Smooth muscle cell (in vitro differentiated cells): ENCODE results near the gene NCOA3. TPM values are rescaled to one million over a fixed set of nuclear protein-coding genes. Genes with fewer than 3 reads are reported as not detected.

Source experiments
- DNase-seq: peaks from one replicate; lab custom pipeline; 2025; ENCODE audit not compliant: unreplicated experiment; lab: John Stamatoyannopoulos, UW
- H2AFZ ChIP-seq: fragments of 200-600 bp; sonication (generic); 2 replicates; pipeline ENCODE4 v1.6.0; 2016; ENCODE audit warnings: antibody characterized with exemption, low read depth, mild to moderate bottlenecking
- H3F3A ChIP-seq: fragments of 200-600 bp; sonication (generic); 2 replicates; pipeline ENCODE4 v1.6.0; 2017; ENCODE audit warnings: antibody characterized with exemption, low read depth
- H3K27ac ChIP-seq: fragments of 200-600 bp; sonication (generic); 2 replicates; pipeline ENCODE4 v1.5.1; 2016; ENCODE audit warnings: low read depth, mild to moderate bottlenecking
- H3K27me3 ChIP-seq: fragments of 200-600 bp; sonication (generic); 2 replicates; pipeline ENCODE4 v1.6.1; 2016; ENCODE audit warnings: low read depth, mild to moderate bottlenecking
- H3K36me3 ChIP-seq: fragments of 200-600 bp; sonication (generic); 2 replicates; pipeline ENCODE4 v1.5.1; 2016; ENCODE audit warnings: low read depth
- H3K4me1 ChIP-seq: fragments of 200-600 bp; sonication (generic); 2 replicates; pipeline ENCODE4 v1.5.1; 2016; ENCODE audit warnings: low read depth
- H3K4me2 ChIP-seq: fragments of 200-600 bp; sonication (generic); 2 replicates; pipeline ENCODE4 v1.6.0; 2016; ENCODE audit warnings: mild to moderate bottlenecking
- H3K4me3 ChIP-seq: fragments of 200-600 bp; sonication (generic); 2 replicates; pipeline ENCODE4 v1.5.1; 2016; ENCODE audit warnings: mild to moderate bottlenecking
- H3K79me2 ChIP-seq: fragments of 200-600 bp; sonication (generic); 2 replicates; pipeline ENCODE4 v1.6.0; 2016; ENCODE audit warnings: low read depth, mild to moderate bottlenecking
- H3K9ac ChIP-seq: fragments of 200-600 bp; sonication (generic); 2 replicates; pipeline ENCODE4 v1.6.0; 2016; ENCODE audit warnings: low read depth
- H3K9me3 ChIP-seq: fragments of 200-600 bp; sonication (generic); replicated peaks from 2 replicates; pipeline ENCODE4 v1.5.1; 2016; ENCODE audit warnings: low read depth
- H4K20me1 ChIP-seq: fragments of 200-600 bp; sonication (generic); 2 replicates; pipeline ENCODE4 v1.6.0; 2016; ENCODE audit warnings: low read depth
- WGBS: methylation state at CpG from one replicate; pipeline ENCODE4 v1.1.7; 2016; ENCODE audit warnings: low lambda C conversion rate; 5-methylcytosine and 5-hydroxymethylcytosine counted together
- polyA plus RNA-seq: library from polyadenylated mRNA; unstranded; fragments of >200 nt; fragmentation: Nextera tagmentation; extraction: Ambion mirVana; gene quantifications from 2 replicates; pipeline ENCODE4 v1.2.1, GENCODE V29; 2016
- small RNA-seq: library from RNA; depleted of rRNA; stranded (forward); fragments of <200 nt; gene quantifications from one replicate; pipeline ENCODE3, GENCODE V24; 2014
- total RNA-seq: library from RNA; depleted of rRNA; stranded (reverse); fragments of >200 nt; gene quantifications from 2 replicates; pipeline ENCODE4 v1.2.3, GENCODE V29; 2014
- TF ChIP-seq, protein P1 (sequence below): fragments of 200-600 bp; sonication (generic); IDR thresholded peaks from 2 replicates; pipeline ENCODE4 v1.5.1; 2017; ENCODE audit warnings: borderline replicate concordance, mild to moderate bottlenecking, antibody characterized with exemption; ENCODE audit not compliant: insufficient read depth, poor library complexity, severe bottlenecking

The NCOA3 gene
- total and polyA plus RNA-seq, 2 experiments from 2014 or later = 6.0 to 28.4 TPM

DNA sequence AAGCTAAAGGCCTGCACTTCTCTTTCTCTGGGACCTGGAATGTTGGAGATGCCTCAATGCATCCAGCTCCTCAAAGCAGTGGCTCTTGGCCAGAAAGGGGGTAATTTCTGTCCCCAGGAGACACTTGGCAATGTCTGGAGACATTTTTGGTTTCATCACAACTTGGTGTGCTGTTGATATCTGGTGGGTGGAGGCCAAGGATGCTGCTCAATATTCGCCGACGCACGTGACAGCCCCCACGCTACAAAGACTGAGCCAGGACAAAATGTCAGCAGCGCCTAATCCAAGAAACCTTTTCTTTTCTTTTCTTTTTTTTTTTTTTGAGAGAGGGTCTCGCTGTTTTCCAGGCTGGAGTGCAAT, 203.8 kb downstream of the NCOA3 start:
- H3K9me3 ChIP-seq = no peaks in the 10 kb centered on the region
- no peaks in the 10 kb centered on the region for H3K27me3 ChIP-seq
- no peaks in the 10 kb centered on the region for H3K4me1 ChIP-seq
- H4K20me1 ChIP-seq = peaks cover 4% of the 10 kb centered on the region
- H3K9ac ChIP-seq = no peak overlapping the region
- no peaks in the 10 kb centered on the region for H3K79me2 ChIP-seq
- H2AFZ ChIP-seq = no peak overlapping the region
- no peaks in the 10 kb centered on the region for H3K36me3 ChIP-seq
- no peaks in the 10 kb centered on the region for H3F3A ChIP-seq
- TF ChIP-seq, protein P1, sequence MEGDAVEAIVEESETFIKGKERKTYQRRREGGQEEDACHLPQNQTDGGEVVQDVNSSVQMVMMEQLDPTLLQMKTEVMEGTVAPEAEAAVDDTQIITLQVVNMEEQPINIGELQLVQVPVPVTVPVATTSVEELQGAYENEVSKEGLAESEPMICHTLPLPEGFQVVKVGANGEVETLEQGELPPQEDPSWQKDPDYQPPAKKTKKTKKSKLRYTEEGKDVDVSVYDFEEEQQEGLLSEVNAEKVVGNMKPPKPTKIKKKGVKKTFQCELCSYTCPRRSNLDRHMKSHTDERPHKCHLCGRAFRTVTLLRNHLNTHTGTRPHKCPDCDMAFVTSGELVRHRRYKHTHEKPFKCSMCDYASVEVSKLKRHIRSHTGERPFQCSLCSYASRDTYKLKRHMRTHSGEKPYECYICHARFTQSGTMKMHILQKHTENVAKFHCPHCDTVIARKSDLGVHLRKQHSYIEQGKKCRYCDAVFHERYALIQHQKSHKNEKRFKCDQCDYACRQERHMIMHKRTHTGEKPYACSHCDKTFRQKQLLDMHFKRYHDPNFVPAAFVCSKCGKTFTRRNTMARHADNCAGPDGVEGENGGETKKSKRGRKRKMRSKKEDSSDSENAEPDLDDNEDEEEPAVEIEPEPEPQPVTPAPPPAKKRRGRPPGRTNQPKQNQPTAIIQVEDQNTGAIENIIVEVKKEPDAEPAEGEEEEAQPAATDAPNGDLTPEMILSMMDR = no peak
- no peak overlapping the region for H3K27ac ChIP-seq
- WGBS = 95% methylated on average over 7 of the region's 7 CpGs
- no peak for DNase-seq
- no peak overlapping the region for H3K4me3 ChIP-seq
- peak overlapping the region; percentile 18 for H3K4me2 ChIP-seq

DNA sequence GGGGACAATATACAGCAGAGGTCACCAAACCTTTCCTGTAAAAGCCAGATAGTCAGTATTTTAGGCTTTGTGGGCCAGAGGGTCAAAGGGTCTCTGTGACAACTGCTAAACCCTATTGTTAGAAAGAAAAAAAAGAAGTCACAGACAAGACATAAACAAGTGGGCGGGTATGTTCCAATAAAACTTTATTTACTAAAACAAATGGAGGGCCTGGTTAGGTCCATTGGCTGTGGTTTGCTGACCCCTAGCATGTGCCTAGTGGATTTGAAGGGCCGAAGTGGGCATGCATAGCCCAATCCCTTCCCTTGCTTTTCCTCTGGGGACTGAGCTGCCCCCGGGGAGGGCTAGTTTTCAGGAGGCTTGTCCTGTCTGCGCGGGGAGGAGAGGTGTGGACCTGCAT, 204.7 kb downstream of the NCOA3 start:
- Histone ChIP-seq H3K4me3 (no peak overlapping the region), H3F3A (no peaks in the 10 kb centered on the region), H4K20me1 (peaks cover 6% of the 10 kb centered on the region), H3K79me2 (no peaks in the 10 kb centered on the region), H3K9me3 (no peaks in the 10 kb centered on the region), H2AFZ (no peak overlapping the region), H3K9ac (no peak overlapping the region), H3K4me2 (no peak overlapping the region), H3K4me1 (no peaks in the 10 kb centered on the region), H3K27me3 (no peaks in the 10 kb centered on the region), H3K27ac (no peak overlapping the region), H3K36me3 (no peaks in the 10 kb centered on the region)
- WGBS = 100% methylated on average over 5 of the region's 5 CpGs
- no peak for DNase-seq
- TF ChIP-seq, protein P1 = no peak

Small RNA genes lying within 50 kb of the gene (small RNA-seq; reads per million reads assigned to genes)
- gene RNU6-497P = not detected
- not detected for gene RNU6-563P

Other genes starting within 250 kb of the NCOA3 start
- 22.7 and 24.1 TPM in 2 replicates for gene ZMYND8, start 145.2 kb upstream of the NCOA3 start, total RNA-seq
- gene ZMYND8, start 145.2 kb upstream of the NCOA3 start, polyA plus RNA-seq = 14.7 and 15.2 TPM in 2 replicates